Measurements from ENCODE around the gene PEAK1. TPM values are rescaled to one million over a fixed set of nuclear protein-coding genes. Genes with fewer than 3 reads are reported as not detected.

Gene PEAK1
- total RNA-seq, 1 experiment from 2014 or later = 21.2 TPM

- no peak overlapping the region for H2AFZ ChIP-seq (ENCODE audit: low read length)
- no peaks in the 10 kb centered on the region for H3K4me1 Mint-ChIP-seq
- H3K4me1 ChIP-seq (ENCODE audit: insufficient read depth, low read length) = no peaks in the 10 kb centered on the region
- H3K79me1 ChIP-seq (ENCODE audit: insufficient read depth, low read depth, low read length, poor library complexity, severe bottlenecking) = no peaks in the 10 kb centered on the region
- peaks cover 0 to 4% of the 10 kb centered on the region in 2 experiments; a peak in 2 of 5 replicates for H3K9me3 Mint-ChIP-seq
- H3K23me2 ChIP-seq (ENCODE audit: insufficient read length, low read depth, low read length, poor library complexity, severe bottlenecking) = no peaks in the 10 kb centered on the region
- H2BK12ac ChIP-seq (ENCODE audit: insufficient read length, low read depth, low read length) = no peak overlapping the region
- no peak overlapping the region for H3K4me3 Mint-ChIP-seq
- H4K8ac ChIP-seq (replicated peaks; ENCODE audit: insufficient read length, low read depth, low read length) = no peak overlapping the region
- no CpG with 5 or more reads among the region's 3 CpGs for WGBS (ENCODE audit: extremely low coverage, insufficient read length, low lambda C conversion rate)
- H2BK5ac ChIP-seq (ENCODE audit: insufficient read length, low read length) = no peak overlapping the region
- no peak overlapping the region for H3K18ac ChIP-seq (ENCODE audit: insufficient read length, low read depth, low read length)
- no peak overlapping the region for H3T11ph ChIP-seq (ENCODE audit: low read length)
- H2BK120ac ChIP-seq (ENCODE audit: low read depth, low read length, poor library complexity, severe bottlenecking) = no peak overlapping the region
- H3K79me2 ChIP-seq (ENCODE audit: insufficient read depth, low read length) = no peaks in the 10 kb centered on the region
- H3K27me3 ChIP-seq (ENCODE audit: insufficient read depth, low read length) = no peaks in the 10 kb centered on the region
- H3K36me3 Mint-ChIP-seq (ENCODE audit: insufficient read depth in 1 of 3, low read depth in 3 of 3) = peaks cover 0 to 12% (median 9%) of the 10 kb centered on the region in 3 experiments; a peak in 5 of 7 replicates
- H2AK5ac ChIP-seq (ENCODE audit: insufficient read length, low read length) = no peak overlapping the region
- no peaks in the 10 kb centered on the region for H3K9me3 ChIP-seq (ENCODE audit: control insufficient read depth, low read depth, low read length)
- H3K14ac ChIP-seq (ENCODE audit: insufficient read depth, low read length) = no peak overlapping the region
- no peak overlapping the region for H3K27ac Mint-ChIP-seq
- no peak for DNase-seq
- H3K9ac ChIP-seq (ENCODE audit: extremely low read depth, insufficient read length, low read length) = no peak overlapping the region
- H3K4ac ChIP-seq (ENCODE audit: low read depth, low read length) = no peak overlapping the region
- no peak overlapping the region for H2BK15ac ChIP-seq (ENCODE audit: low read depth, low read length)
- no peak overlapping the region for H2BK20ac ChIP-seq (ENCODE audit: low read depth, low read length, poor library complexity, severe bottlenecking)
- H3K23ac ChIP-seq (ENCODE audit: insufficient read length, low read depth, low read length) = no peak overlapping the region
- TF ChIP-seq CTCF (conservative IDR thresholded peaks at IDR 0.05) = no peak
- H3K27ac ChIP-seq (ENCODE audit: insufficient read length, low read depth, low read length) = no peak overlapping the region
- no peak overlapping the region for H4K91ac ChIP-seq (ENCODE audit: insufficient read length, low read depth, low read length)
- no peaks in the 10 kb centered on the region for H4K20me1 ChIP-seq (ENCODE audit: control insufficient read depth, insufficient read depth, insufficient read length)
- H4K5ac ChIP-seq (ENCODE audit: insufficient read length, low read depth, low read length) = no peak overlapping the region
- H3K27me3 Mint-ChIP-seq (ENCODE audit: low read depth) = no peaks in the 10 kb centered on the region; the same call in none of the 2 replicates
- H3K56ac ChIP-seq (ENCODE audit: insufficient read length, low read depth, low read length) = no peak overlapping the region
- H3K4me2 ChIP-seq (ENCODE audit: insufficient read depth, insufficient read length, low read length) = no peak overlapping the region
Observed at GRCh38 chr15:77208241-77208640, 211.7 kb downstream of the PEAK1 start.

All from H9 (cell line).